GM12891 (cell line): ENCODE data around the gene CRIM1.

Experiments
- PAX5 ChIP-seq: IDR thresholded peaks from 2 replicates; pipeline ENCODE4 v1.6.1; 2011; ENCODE audit warnings: low read length, moderate library complexity, mild to moderate bottlenecking; ENCODE audit not compliant: insufficient read depth, severe bottlenecking
- POLR2A ChIP-seq: IDR thresholded peaks from 2 replicates; pipeline ENCODE4 v1.6.1; 2011; ENCODE audit warnings: low read depth, low read length, control low read depth
- POLR2AphosphoS5 ChIP-seq: IDR thresholded peaks from 2 replicates; pipeline ENCODE4 v1.6.1; 2011; ENCODE audit warnings: low read depth, low read length, control low read depth
- POU2F2 ChIP-seq: IDR thresholded peaks from 2 replicates; pipeline ENCODE4 v1.6.1; 2011; ENCODE audit warnings: low read depth, mild to moderate bottlenecking, control low read depth, low read length, moderate library complexity
- SPI1 ChIP-seq: IDR thresholded peaks from 2 replicates; pipeline ENCODE4 v1.6.1; 2011; ENCODE audit warnings: low read depth, low read length, control low read depth
- TAF1 ChIP-seq: IDR thresholded peaks from 2 replicates; pipeline ENCODE4 v1.6.1; 2011; ENCODE audit warnings: low read depth, low read length, control low read depth

GRCh38 chr2:36478999-36479398, 123.4 kb downstream of the CRIM1 start:
- TF ChIP-seq POLR2A, result no peak
- no peak for TF ChIP-seq POLR2AphosphoS5
- no peak for TF ChIP-seq TAF1
- TF ChIP-seq SPI1, result no peak
- no peak for TF ChIP-seq POU2F2
- TF ChIP-seq PAX5, result no peak
